Vagina (tissue), 2 donors: ENCODE data around the gene ORM2.

Source experiments
- CTCF ChIP-seq, 3 experiments: fragments of 450-650 bp in 2 of 3; fragments of 200-600 bp in 1 of 3; sonication (generic) in 1 of 3; IDR thresholded peaks; one replicate each; pipeline ENCODE4 v1.5.1; 2017 to 2019; ENCODE audit warnings: antibody characterized with exemption in 3 of 3, mild to moderate bottlenecking in 2 of 3, moderate library complexity in 2 of 3
- POLR2A ChIP-seq, 2 donors: fragments of 450-650 bp; IDR thresholded peaks; one replicate each; pipeline ENCODE4 v1.6.1; 2017; ENCODE audit warnings: antibody characterized with exemption in 2 of 2, mild to moderate bottlenecking in 2 of 2, moderate library complexity in 2 of 2
- POLR2AphosphoS5 ChIP-seq, 2 donors: sonication (generic); formaldehyde crosslinking; IDR thresholded peaks; one replicate each; pipeline ENCODE4 v1.9.0; 2017; ENCODE audit warnings: antibody characterized with exemption in 2 of 2, mild to moderate bottlenecking in 2 of 2, low read depth in 1 of 2; ENCODE audit not compliant: insufficient read depth in 1 of 2

GRCh38 chr9:114291886-114292590 lies 37.6 kb upstream of the ORM2 start:
- TF ChIP-seq CTCF (IDR thresholded peaks at IDR 0.05) = no peak
- TF ChIP-seq POLR2A (IDR thresholded peaks at IDR 0.05) = no peak
- no peak for TF ChIP-seq POLR2AphosphoS5 (IDR thresholded peaks at IDR 0.05; ENCODE audit: insufficient read depth in 1 of 2, low read depth in 1 of 2)
